ENCODE measurements around the gene ITK.
"Not testable (repeated sequence)": the region's sequence is repeated elsewhere in the genome, so short reads cannot be mapped to it uniquely, and the experiment has no call there.

Gene ITK

DNA sequence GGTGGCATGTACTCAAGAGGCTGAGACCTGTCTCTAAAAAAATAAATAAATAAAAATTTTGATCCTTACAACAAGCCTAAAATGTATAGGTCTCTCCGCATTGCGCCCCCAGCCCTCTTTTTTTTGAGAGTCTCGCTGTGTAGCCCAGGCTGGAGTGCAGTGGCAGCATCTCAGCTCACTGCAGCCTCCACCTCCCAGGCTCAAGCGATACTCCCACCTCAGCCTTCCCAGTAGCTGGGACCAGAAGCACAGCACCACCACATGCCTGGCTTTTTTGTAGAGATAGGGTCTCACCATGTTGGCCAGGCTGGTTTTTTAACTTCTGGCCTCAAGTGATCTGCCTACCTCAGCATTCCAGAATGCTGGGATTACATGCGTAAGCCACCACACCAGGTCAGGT, 12.4 kb upstream of the ITK start:
- no peak for FAIRE-seq

DNA sequence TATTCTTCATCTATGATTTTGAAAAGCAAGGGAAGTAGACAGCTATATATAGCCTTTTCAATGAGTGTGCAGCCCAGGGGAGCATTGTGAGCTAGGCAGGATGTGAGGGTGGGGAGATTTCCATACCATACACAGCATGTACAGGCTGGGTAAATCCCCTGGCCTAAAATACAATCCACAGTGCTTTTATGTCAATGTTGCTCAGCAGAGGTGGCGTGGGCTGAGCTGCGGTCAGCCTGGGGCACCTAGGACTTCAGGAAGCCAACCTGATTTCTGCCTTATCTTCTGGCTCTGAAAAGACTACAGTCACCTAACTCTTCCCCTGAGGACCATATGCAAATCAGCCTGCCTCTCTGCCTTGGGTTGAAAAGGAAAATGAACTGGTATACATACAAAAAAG, 8.2 kb upstream of the ITK start:
- no peak for FAIRE-seq

DNA sequence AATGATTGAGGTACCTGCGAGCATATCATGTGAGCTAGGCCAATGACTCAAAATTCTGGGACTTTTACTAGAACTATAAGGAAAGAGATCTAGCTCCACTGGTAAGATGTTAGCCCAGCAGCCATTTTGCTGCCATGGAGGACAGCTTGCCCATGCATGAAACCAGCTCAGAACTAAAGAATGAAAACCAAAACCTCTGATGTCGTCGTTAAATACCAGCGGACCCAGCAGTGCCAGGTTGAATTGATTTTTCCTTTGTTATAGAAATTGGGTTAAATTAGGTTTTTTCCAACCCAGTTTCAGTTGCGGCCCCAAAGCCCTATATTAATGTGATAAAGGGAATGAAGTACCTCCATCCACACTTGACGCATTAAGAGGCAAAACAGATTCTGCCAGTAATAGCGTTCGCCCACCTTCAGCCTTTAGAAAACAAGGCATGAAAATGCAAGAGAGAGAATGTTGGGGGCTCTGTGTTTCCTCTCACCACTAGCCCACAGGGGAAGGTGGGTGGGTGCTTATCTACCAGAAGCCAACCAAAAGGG, 5.5 kb upstream of the ITK start:
- no peak for FAIRE-seq

DNA sequence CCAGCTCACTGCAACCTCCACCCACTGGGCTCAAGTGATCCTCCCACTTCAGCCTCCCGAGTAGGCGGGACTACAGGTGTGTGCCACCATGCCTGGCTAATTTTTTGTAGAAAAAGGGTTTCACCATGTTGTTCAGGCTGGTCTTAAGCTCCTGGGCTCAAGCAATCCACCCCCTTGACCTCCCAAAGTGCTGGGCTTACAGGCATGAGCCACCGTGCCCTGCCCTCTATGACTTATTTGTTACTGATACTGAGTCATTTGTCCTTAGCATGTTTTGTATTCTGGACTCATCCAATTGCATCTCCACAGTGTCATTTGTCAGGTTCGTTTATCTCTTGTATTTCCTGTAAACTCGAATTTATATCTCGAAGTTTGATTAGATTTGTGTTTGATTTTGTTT, 2.7 kb upstream of the ITK start:
- no peak for FAIRE-seq

DNA sequence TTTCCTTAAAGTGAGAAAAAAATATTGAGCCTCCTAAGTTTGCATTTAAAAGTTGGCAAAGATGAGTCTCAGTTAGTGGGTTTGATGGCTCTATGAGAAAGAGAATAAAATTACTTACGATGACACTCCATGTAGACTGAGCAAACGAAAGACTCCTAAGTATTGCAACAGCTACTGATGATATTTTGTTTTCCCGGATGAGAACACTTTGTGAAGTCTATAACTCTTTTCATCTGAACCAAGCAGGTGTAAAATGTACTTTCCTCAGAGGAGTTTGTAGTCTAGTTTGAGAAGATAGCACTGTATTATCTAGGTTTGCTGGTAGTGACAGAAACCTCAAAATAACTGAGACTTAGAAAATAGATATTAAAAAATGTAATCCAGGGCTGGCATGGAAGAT, 1.7 kb upstream of the ITK start:
- FAIRE-seq, result no peak

DNA sequence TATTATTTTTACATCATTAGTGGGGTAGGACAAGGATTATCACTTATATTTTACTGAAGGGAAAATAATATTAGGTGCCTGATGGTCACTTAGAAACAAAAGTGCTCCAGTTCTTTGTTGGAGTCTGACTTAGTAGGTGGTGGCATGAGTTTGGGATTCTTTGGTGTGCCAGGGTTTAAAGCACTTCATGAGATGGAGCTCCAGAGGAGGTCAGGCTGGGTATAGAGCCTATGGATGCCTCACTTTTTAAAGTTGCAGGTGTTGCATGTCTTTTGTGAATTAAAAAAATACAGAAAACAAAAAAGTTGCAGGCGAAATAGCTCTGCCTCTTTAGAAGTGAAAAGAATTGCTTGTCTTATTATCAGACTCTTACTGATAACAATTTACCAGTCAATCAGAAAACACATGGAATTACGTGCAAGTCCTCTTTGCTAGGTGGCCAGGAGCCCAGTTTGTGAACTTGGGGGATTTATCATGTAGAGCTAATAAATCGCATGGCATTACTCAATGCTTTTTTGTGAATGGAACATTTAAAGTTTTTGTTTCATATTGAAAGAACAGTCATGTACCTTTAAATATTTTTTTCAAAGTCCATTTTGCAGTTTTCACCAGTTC, 1.6 kb downstream of the ITK start:
- no peak for FAIRE-seq

DNA sequence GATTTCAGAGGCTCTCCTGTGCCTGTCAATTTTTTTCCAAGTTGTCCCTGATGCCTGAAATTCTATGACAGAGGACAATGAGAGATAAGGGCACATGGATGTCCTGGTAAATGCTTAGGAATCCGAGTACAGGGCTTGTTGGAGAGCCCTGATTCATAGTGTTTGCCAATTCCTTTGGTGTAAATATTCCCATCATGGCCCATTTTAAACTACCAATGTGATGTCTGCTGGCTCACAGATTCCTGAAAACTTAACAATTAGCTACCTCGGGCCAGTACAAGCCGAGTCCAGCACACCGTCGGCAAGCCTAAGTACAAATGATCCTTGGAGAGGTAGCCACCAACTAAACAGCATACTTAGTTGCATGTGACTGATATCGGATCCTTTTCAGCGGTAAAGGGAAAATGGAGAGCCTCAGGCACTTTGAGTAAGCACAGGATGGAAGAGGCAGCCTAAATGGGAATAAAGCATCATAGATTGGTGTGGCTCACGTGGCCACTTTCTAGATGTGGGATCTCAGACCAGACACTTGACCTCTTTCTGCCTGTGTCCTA, 3.6 kb downstream of the ITK start:
- no peak for FAIRE-seq

DNA sequence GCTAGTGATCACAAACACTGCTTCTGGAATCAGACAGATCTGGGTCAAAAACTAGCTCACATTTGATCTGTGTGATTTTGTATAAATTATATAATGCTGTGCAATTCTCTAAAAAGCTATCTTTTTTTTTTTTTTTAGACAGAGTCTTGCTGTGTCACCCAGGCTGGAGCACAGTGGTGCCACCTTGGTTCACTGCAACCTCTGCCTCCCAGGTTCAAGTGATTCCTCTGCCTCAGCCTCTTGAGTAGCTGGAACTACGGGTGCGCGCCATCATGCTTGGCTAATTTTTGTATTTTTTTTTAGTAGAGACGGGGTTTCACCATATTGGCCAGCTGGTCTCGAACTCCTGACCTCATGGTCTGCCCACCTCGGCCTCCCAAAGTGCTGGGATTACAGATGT, 4.5 kb downstream of the ITK start:
- FAIRE-seq, result not testable (repeated sequence)

DNA sequence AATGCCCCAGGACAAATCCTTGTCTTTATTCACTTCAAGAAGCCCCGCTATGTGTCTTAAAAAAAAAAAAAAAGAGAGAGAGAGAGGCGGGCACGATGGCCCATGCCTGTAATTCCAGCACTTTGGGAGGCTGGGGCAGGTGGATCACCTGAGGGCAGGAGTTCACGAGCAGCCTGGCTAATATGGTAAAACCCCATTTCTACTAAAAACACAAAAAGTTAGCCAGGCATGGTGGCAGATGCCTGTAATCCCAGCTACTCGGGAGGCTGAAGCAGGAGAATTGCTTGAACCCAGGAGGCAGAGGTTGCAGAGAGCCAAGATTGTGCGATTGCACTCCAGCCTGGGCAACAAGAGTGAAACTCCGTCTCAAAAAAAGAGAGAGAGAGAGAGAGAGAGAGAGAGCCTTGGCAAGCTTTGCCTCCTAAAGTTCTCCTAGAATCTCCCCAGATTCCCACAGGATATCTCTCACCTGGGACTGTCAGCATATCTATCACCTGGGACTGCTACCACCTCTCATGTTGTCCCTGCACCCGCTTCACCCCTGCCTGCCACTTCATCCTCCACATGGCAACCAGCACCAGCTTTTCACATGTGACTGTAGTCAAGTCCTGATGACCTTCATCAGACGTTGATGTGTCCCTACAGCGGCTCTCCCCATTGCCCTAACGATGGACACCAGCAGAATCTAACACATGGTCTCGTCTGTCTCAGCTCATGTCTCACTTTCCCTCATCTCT, 5.8 kb downstream of the ITK start:
- FAIRE-seq, result no peak

DNA sequence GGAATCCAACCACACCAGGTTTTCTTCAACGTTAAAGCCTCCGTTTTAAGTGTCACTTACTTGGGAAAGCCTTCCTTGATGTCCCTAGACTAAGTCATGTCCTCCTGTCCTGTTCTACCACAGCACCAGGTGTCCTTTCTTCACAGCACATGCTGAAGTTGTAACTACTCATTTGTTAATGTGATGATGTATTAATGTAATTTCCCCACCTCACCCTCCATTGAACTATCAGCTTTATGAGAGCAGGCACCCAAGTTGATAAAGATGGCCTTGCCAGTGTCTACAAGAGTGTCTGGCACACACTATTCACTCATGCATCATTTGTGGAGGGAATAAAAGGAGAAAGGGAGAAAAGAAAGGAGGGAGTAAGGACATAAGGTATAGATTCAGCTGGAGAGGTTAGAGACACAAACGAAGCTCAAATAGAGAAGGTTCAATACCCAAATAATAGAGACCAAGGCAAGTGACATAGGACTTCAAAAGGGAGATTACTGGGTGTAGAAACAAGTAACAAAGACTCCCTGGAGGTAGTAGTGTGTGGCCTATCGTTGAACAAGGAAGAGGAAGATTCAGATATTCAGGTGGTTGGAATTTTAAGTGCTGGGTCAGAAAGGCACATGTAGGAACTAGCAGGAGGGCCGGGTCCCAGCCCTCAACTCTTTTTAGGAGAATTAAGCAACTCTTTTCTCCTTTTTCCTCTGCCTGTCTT, 6.6 kb downstream of the ITK start:
- no peak for FAIRE-seq

DNA sequence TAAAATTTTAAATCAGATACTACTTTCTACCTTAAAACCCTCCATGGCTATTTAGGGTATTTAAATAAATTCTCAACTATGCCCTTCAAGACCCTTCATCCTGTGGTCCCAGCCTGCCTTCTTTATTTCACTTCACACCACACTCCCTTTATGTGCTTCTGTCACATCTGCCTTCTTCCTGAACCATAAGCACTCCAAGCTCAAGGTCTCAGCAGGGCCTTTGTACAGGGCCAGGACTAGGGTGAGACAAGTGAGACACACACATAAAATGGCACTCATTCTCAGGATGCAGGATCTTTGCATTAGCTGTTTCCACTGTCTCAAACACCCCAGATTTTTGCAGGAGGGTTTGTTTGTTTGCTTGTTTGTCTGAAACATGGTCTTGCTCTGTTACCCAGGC, 7.6 kb downstream of the ITK start:
- FAIRE-seq, result no peak

DNA sequence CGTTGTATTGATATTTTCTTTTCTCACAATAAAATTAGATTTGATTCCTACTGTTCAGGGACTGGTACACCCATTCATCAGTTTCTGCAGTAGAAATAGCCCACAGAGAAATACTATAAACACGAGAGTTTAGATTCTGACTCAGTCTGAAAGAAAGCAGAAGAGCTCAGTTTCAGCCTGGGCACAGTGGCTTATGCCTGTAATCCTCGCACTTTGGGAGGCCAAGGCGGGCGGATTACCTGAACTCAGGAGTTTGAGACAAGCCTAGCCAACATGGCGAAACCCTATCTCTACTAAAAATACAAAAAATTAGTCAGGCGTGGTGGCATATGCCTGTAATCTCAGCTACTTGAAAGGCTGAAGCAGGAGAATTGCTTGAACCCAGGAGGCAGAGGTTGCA, 8.6 kb downstream of the ITK start:
- FAIRE-seq, result no peak

DNA sequence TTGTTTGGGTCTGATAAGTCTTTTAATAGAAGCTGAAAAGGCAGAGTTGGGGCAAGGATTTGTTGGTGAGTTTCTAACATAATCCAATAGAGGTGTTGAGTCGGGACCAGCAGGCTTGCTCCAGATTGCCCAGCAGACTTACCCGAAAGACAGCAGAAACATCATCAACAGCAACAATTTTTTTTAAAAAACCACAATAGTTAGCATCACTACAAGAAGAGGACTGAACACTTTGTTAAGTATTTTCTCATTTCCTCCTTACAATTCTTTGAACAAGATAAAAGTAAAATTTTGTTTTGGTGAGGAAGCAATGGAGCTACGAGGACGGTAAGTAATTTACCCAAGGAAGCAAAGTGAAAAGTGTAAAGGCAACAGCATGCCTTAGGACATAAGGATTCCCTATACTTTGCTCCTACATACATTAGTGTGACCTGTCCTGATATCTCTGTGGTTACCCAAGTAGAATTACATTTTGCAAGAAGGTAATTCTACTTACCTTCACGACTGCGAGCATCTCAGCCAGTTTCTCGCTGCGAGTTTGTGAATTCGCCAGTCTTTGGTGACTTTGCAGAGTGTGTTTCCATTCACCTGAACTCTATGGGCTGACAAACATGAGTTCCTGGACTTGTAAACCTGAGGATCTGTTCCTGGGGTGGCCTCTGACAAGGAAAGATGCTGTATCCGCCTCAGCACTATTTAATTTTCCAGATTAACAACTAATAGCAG, 13.2 kb downstream of the ITK start:
- no peak for FAIRE-seq

DNA sequence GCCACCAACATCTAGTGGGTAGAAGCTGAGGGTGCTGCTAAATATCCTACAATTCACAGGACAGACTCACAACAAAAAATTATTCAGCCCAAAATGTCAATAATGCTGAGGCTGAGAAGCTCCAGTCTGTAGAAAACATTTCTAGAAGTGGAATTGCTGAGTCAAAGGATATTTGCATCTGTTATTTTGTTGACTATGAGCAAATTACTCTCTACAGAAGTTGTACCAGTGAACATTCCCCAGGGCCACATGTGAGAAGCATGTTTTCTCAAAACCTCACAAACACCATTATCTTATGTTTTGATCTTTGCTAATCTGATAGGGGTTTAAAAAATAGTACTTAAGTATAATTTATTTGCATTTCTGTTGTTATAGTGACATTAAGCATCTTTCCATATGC, 15.4 kb downstream of the ITK start:
- FAIRE-seq, result no peak

DNA sequence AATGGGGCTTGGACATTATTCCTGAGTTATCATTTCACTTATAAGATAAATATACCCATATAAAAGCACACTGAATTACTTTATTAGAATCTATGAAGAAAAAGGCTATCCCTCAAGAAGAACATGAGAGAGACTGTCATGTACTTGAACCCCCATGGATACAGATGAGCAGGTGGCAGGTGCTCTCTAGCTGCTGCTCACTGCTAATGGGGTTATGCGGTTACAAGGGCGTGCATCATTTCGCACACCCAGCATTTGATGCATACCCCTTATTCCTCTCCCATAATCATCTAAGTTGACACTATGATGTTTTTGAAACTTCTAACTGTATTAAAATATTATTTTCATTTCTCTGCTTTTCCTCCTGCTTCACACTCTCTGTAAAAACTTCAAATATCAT, 16.4 kb downstream of the ITK start:
- FAIRE-seq, result no peak

DNA sequence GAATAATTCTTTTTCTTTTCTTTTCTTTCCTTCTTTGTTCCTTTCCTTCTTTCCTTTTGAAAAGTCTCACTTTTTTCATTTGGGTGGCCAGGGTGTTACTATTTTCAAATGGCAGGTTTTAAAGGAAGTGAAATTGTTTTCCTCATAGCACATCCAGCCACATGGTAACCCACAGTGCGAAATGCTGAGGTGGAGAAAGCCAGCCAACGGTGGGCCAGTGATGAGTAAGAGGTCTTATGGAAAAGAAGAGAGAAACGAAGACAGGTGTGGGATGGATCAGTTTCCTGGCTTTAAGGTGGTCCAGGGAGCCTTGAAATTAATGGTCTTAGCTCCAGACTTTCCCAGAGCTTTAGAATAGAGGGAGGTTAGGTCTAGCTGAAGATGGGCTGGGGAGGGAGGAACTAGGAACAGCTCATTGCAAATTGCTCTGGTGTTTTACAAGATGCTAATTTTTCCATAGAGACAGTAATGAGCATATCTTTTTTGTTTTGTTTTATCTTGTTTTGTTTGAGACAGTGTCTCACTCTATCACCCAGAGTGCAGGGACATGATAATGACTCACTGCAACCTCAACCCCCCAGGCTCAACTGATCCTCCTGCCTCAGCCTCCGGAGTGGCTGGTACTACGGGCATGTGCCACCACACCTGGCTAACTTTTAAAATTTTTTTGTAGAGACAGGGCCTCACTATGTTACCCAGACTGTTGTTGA, 17.8 kb downstream of the ITK start:
- FAIRE-seq, result no peak

DNA sequence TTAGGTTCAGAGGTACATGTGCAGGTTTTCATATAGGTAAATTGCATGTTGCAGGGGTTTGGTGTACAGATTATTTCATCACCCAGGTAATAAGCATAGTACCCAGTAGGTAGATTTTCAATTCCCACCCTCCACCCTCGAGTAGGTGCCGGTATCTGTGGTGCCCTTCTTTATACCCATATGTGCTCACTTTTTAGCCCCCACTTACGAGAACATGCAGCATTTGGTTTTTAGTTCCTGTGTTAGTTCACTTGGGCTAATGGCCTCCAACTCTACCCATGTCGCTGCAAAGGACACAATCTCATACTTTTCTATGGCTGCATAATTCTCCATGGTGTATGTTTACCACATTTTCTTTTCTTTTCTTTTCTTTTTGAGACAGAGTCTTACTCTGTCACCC, 21.2 kb downstream of the ITK start:
- FAIRE-seq, result no peak

DNA sequence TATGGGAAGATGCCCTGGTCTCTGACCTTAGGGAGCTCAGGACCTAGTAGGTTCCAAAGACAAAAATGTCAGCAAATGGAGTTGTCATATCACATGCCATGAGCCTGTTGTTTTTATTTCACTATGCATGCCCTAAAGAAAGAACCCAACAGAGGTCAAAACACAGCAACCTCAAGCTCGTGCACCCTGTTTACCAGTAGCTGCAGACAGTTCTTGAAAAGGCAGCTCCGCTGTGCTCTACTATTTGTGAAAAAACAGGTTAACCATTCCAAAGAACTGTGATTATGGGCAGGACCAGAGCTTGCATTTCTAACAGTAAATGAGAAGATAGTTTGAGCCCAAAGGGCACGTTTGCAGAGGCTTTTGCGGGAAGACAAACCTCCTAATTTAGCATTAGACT, 22.8 kb downstream of the ITK start:
- FAIRE-seq, result no peak

DNA sequence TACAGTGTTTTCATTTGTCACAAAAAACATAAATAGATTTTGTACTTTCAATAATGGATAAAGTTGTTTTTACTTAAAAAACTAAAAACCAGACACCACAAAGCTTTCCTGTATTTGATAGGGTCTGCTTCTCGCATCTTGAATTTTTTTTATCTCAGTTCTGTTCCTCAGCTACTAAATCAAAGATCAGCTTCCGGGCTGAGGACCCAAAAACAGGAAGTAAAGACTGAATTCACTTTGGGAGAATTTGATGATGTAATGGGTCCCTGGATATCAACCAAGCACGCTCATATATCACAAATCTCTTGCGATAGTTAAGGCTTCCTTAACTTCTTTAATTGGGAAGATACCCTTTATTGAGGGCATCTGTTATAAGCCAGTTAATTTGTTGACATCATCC, 24.1 kb downstream of the ITK start:
- no peak for FAIRE-seq

DNA sequence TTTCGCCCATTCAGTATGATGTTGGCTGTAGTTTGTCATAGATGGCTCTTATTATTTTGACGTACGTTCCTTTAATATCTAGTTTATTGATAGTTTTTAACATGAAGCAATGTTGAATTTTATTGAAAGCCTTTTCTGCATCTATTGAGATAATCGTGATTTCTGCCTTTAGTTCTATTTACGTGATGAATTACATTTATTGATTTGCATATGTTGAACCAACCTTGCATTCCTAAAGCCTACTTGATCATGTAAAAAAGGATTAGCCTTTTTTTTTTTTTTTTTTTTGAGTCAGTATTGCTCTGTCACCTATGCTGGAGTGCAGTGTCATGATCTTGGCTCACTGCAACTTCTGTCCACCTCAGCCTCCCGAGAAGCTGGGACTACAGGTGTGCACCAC, 25.1 kb downstream of the ITK start:
- no peak for FAIRE-seq

DNA sequence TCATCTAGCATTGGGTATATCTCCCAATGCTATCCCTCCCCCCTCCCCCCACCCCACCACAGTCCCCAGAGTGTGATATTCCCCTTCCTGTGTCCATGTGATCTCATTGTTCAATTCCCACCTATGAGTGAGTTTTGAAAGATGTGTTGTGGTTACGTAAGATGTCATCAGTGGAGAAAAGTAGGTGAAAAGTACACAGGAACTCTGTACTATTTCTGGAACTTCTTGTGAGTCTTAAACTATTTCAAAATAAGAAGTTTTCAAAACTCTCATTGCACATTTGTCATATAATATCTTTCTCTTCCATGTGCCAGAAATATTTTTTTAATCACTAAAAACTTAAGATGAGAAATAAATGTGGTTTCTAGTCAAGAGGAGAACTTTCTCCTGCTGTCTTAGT, 30.0 kb downstream of the ITK start:
- not testable (repeated sequence) for FAIRE-seq

DNA sequence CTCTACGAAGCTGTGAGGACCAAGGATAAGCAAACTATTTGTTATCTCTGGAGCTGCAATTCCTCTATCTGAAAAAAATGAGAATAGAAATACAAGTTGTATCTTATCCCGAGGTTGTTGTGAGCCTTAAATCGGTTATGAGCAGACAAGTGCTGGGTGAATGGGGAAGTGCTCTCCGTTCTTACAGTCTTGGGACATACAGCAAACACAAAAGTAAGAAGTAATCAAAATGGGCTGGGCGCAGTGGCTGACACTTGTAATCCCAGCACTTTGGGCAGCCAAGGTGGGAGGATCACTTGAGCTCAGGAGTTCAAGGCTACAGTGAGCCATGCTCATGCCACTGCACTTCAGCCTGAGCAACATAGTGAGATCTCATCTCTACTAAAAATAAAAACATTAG, 31.7 kb downstream of the ITK start:
- FAIRE-seq, result no peak

All from colon (tissue), 2 donors.